RPMI8226 (cell line): ENCODE data around the gene NRXN2.
"Not testable (repeated sequence)": the region's sequence is repeated elsewhere in the genome, so short reads cannot be mapped to it uniquely, and the experiment has no call there.

ENCODE experiments used
- DNase-seq: peaks from one replicate; pipeline ENCODE4 v3.0.0-alpha.2; 2015

Gene NRXN2

GRCh38 chr11:64601605-64602465 lies 121.2 kb downstream of the NRXN2 start:
- DNase-seq, result no peak

GRCh38 chr11:64600281-64600992 lies 122.6 kb downstream of the NRXN2 start:
- no peak for DNase-seq

GRCh38 chr11:64599698-64600211 lies 123.2 kb downstream of the NRXN2 start:
- DNase-seq, result no peak

DNA sequence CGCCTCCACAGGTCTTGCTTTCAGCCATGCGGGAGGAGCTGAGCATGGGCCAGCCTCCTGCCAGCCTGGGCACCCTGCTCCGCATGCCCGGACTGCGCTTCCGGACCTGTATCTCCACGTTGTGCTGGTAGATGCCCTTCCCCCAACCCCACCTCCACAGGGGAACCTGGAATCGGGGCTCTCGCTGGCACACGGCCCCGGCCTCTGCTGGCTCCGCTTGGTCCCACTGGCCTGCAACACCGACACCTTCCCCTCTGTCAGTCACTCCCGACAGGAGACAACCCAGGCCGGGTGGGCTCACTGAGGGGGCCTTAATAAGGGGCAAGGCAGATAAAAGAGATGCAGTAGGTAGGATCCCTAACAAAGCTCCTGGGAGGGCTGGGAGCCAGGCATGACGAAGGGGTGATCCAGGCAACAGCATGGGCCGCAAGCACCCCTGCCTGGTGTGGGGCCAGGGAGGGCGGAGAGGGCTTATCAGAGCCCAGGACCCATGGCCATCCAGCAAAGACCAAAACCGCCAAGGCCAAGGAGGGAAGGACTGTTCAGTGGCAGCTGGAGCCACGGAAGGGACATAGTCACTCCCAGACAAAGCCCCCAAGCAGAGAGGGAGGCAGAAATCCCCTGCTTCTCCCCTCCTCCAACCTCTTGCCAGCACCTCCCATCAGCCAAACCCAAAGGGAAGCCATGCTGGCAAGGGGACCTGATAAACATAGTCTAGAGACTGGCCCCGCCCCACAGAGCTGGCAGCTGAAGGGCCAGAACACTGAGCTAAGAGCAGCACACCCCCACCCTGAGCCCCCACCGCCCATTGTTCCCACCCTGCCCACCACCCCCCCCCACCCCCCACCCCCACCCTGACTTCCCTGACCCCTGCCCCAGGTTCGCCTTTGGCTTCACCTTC lies 124.0 kb downstream of the NRXN2 start:
- peak; percentile 48 for DNase-seq

GRCh38 chr11:64598106-64598796 lies 124.7 kb downstream of the NRXN2 start:
- no peak for DNase-seq

DNA sequence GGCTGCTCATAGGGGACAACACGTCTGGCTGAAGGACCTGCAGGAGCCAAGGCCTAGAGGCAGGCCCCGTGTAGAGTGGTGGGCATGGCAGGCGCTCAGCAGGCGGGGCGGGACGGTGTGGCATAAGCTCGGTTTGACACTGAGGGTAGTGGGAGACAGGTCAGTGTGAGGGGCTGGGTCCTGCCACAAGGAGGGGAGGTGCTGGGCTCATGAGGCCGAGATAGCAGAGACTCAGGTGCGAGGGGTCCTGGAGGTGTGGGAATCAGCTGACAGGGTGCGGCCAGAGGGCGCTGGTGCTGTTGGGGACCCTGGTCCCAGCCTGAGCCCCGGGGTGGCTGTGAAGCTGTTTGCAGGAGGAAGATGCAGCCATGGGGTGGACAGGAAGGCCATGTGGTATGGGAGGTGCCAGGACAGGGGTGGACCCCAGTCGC lies 125.3 kb downstream of the NRXN2 start:
- no peak for DNase-seq

- DNase-seq, result not testable (repeated sequence)
Measured at GRCh38 chr11:64595922-64596321, 127.1 kb downstream of the NRXN2 start.

DNA sequence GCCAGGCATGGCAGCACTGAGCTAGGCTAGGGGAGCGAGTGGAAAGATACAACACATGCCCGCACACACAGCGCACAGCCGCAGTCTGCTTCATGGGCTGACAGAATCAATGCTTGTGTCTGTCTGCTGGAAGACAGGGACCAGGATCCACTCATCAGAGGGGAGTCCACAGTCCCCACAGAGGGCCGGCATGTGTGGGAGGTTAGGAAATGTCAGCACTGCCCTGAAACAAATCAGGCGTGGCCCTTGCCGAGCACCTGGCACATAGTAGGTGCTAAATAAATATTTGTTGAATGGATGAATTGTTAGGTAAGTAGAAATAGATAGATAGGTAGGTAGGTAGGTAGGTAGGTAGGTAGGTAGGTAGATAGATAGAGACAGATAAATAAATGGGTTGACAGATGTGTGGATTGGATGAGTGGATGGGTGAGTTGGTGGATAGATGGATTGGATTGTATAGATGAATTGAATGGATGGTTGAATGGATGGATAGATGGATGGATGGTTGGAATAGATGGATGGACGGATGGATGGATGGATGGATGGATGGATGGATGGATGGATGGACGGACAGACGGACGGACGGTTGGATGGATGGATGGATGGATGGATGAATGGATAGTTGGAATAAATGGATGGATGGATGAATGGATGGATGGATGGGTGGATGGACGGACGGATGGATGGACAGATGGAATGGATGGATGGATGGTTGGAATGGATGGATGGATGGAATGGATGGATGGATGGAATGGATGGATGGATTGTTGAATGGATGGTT lies 128.6 kb downstream of the NRXN2 start:
- DNase-seq, result no peak

- DNase-seq, result peak; percentile 40
Measured at GRCh38 chr11:64593156-64594105, 129.6 kb downstream of the NRXN2 start.

GRCh38 chr11:64592656-64593055 lies 130.3 kb downstream of the NRXN2 start:
- no peak for DNase-seq

GRCh38 chr11:64592234-64592615 lies 130.8 kb downstream of the NRXN2 start:
- DNase-seq, result no peak

DNA sequence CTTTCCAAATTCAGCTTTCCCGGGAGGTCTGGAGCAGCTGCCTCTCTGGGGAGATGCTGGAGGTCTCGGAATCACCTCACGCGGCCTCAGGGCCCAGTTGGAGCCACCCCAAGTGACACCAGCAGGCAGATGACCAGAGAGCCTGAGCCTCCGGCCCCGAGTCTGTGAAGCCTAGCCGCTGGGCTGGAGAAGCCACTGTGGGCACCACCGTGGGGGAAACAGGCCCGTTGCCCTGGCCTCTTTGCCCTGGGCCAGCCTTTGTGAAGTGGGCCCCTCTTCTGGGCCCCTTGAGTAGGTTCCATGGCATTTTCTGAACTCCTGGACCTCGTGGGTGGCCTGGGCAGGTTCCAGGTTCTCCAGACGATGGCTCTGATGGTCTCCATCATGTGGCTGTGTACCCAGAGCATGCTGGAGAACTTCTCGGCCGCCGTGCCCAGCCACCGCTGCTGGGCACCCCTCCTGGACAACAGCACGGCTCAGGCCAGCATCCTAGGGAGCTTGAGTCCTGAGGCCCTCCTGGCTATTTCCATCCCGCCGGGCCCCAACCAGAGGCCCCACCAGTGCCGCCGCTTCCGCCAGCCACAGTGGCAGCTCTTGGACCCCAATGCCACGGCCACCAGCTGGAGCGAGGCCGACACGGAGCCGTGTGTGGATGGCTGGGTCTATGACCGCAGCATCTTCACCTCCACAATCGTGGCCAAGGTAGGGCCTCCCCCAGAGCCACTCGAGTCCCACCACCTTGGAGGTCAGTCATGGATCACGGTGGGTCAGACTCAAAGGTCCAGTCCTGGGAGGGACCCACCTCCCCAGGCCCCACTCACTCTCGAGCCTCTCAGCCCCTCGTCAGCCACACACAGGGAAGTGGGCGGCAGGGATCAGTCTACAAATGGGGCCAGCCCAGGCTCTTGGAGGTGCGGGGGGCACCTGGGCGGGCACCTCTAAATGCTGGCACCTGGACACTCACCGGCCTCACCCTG lies 131.5 kb downstream of the NRXN2 start:
- no peak for DNase-seq

- DNase-seq, result no peak
Measured at GRCh38 chr11:64590763-64591221, 132.2 kb downstream of the NRXN2 start, which contains the start of gene SLC22A12. SLC22A12 (plus strand) TSS chr11:64591220; CDS start chr11:64591557, 337 bp downstream.

DNA sequence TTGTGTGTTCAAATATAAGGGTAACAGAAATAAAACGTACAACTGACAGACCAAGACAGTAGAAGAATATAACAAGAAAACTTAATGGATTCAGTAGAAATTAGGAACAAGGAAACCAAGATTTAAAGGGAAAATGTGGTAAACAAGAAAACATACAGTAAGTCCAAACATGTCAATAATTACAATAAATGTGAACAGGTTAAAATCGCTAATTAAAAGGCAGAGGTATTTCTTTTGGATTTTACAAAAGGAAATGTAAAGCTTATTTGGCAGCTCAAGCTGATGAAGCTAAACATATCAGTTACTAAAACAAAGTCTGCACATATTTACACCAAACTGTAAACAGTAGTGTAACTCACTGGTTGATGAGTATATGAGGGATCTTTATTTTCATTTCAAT lies 134.3 kb downstream of the NRXN2 start:
- no peak for DNase-seq

DNA sequence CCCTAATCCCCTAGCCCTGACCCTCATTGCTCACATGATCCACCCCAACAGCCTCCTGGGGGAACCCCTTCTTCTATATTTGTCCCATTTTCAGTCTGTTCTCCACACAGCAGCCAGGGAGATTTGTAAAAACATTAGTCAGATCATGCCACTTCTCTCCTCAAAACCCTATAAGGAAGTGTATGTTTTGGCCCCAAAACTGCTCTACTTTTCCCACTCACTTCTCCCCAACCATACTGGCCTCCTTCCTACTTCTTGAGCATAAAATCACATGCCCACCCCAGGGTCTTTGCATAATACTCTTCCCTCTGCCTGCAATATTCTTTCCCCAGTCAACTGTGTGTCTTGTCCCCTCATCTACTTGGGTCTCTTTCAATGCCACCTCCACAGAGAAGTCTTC lies 136.6 kb downstream of the NRXN2 start:
- DNase-seq, result no peak

- DNase-seq, result no peak
Measured at GRCh38 chr11:64585150-64585549, 137.8 kb downstream of the NRXN2 start.

DNA sequence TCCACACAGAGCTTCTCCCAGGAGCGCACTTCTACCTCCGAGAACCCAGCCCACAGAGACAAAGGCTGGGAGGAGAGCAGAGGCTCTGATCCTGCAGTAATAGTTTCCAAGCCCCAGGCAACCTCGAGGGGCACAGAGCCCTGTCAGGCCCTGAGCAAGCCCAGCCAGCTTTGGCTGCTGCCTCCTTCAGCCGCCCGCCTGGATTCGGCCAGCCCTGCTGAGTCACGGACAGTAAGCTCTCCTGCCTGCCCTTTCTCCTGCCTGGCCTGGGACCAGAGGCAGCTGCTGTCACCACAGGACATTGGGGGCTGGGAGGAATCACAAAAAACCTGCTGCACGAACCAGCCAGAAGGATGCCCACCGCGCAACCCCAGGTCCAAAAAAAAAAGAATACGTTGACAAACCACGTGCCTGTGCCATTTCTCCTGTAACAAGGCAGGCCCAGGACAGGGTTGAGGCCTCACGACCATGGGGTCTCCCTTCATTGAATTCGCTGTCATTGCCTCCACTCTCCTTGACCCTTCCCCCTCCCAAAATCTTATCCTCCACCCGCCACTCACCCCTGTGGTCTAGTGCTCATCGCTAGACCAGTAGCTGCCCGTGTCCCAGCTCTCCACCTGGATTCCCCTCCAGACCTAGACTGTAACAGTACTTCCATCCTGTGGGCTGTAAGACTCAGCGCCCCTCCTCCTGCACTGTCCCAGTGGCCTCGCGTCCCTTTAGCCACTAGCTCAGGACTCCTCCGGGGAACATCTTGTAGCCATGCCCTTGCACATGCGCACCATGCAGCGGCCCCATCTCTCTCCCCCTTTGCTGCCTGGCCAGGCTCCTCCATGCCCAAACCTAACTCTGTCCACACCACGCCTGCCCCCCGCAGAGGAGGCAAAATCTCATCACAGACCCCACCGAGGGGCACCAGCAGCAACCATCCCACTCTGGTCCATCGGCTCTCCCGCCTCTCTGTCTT lies 139.4 kb downstream of the NRXN2 start:
- no peak for DNase-seq
